ENCODE results near the gene STMN3. TPM values are rescaled to one million over a fixed set of nuclear protein-coding genes. Genes with fewer than 3 reads are reported as not detected.

STMN3 gene
- 10 to 100 TPM in 1 of 2 donors, 1 to 10 TPM in 1; 8.4 to 16.5 TPM for total RNA-seq
- 15.1 TPM for polyA plus RNA-seq (ENCODE audit: insufficient read depth, low read depth, low replicate concordance)
- long read RNA-seq, donor 1, transcript STMN3-201 (5 exons, 2,255 nt): major isoform, 12 of 12 reads
- long read RNA-seq, donor 1, partial matches to known transcripts: 0 of 12 reads
- long read RNA-seq, donor 1, other reads (novel, unspliced or antisense): 0 of 12 reads
- long read RNA-seq, donor 2, partial matches to known transcripts: 0 of 4 reads
- long read RNA-seq, donor 2, other reads (novel, unspliced or antisense): 0 of 4 reads

DNA sequence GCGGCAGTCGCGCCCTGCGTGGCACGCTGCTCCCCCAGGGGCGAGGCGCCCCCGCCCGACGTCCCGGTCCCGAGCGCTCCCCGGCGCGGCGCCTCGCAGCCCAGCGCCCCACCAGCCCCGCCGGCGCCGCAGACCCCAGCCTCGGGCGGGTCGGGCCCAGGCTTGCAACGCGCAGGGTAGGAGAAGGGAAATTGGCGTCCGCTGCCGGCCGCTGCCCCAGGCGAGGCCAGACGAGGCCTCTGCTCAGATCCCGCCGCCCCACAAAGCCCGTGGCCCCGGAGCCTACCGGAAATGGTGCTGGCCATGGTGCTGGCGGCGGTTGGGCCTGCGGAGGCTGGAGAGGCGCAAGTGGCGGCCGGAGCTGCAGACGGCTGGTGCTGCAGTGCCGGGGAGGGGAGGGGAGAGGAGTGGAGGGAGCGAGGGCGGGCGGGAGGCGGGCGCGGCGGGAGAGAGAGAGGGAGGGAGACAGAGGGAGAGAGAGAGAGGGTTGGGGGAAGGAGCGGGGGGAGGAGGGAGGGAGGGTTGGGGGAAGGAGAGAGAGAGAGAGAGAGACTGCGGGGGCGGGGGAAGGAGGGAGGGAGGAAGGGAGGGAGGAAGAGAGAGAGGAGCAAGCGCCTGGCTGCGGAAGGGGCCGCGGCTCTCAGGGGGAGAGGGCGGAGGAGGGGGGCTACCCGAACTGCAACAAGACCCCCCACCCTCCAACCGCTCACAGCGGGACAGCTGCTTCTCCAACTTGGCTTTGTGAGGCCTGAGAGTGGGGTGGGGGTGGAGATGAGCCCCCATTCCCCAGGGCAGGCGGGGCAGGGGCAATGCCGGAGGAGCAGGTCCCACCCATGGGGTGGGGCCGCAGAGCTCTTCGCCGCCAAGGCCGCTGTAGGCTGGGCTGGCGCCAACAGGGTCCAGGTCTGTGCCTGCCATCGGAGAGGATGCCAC is at the start of gene STMN3:
Gene STMN3 (minus strand): TSS at position 384 of the 933 bp plus-strand sequence. CDS start 79 bp downstream, at position 305.
- Histone ChIP-seq H3K27ac (peak within 1 kb of the TSS in 1 of 2 donors; percentile 53), H3K36me3 (ENCODE audit: low read depth, missing control alignments) (no peaks in the 10 kb centered on the region), H3K9me3 (no peaks in the 10 kb centered on the region), H3K27me3 (no peaks in the 10 kb centered on the region), H3K4me1 (peaks cover 21% of the 10 kb centered on the region), H3K4me3 (peak within 1 kb of the TSS; percentile 58 to 69)
- no peak for TF ChIP-seq POLR2A (IDR thresholded peaks at IDR 0.05)
- TF ChIP-seq, protein P1, sequence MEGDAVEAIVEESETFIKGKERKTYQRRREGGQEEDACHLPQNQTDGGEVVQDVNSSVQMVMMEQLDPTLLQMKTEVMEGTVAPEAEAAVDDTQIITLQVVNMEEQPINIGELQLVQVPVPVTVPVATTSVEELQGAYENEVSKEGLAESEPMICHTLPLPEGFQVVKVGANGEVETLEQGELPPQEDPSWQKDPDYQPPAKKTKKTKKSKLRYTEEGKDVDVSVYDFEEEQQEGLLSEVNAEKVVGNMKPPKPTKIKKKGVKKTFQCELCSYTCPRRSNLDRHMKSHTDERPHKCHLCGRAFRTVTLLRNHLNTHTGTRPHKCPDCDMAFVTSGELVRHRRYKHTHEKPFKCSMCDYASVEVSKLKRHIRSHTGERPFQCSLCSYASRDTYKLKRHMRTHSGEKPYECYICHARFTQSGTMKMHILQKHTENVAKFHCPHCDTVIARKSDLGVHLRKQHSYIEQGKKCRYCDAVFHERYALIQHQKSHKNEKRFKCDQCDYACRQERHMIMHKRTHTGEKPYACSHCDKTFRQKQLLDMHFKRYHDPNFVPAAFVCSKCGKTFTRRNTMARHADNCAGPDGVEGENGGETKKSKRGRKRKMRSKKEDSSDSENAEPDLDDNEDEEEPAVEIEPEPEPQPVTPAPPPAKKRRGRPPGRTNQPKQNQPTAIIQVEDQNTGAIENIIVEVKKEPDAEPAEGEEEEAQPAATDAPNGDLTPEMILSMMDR (IDR thresholded peaks at IDR 0.05): no peak
- intact Hi-C loops (cut with DNase I; ENCODE audit: low total_unique reads): no loop called here
- DNase-seq: peak; percentile 87
- WGBS, 2 donors: 0 to 1% methylated on average over 13 to 14 of the region's 73 CpGs

DNA sequence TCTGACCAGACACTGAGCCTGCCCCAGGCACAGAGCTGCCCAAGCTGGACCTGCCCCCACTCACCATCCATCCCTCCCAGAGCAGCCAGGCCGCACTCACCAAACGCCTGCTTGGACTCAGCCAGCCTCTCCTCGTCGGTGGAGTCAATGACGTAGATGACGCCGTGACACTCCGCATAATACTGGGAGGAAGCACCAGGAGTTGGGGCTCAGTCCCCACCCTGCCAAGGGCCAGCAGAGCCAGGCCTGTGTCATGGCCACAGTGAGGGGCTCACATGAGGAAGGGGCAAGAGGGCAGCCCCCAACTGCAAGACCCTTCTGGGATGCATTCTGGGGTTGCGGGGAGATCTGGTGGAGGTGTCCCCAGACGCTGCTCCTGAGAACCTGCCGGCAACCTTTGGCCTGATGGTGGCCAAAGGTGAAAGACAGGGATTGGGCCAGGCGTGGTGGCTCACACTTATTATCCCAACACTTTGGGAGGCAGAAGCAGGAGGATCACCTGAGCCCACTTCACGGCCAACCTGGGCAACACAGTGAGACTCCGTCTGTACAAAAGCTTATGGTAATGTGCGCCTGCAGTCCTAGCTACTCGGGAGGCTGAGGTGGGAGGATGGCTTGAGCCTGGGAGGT is 48.9 kb upstream of the STMN3 start:
- no peak overlapping the region for H3K4me3 ChIP-seq
- H3K27ac ChIP-seq: no peak overlapping the region
- H3K36me3 ChIP-seq (ENCODE audit: low read depth, missing control alignments): no peaks in the 10 kb centered on the region
- 92 to 97% methylated on average over 6 to 16 of the region's 16 CpGs for WGBS, 2 donors
- intact Hi-C loops (cut with DNase I; ENCODE audit: low total_unique reads): no loop called here
- peaks cover 29% of the 10 kb centered on the region for H3K4me1 ChIP-seq
- no peaks in the 10 kb centered on the region for H3K27me3 ChIP-seq
- H3K9me3 ChIP-seq: no peaks in the 10 kb centered on the region
- DNase-seq: no peak
- no peak for TF ChIP-seq POLR2A (IDR thresholded peaks at IDR 0.05)
- TF ChIP-seq, protein P1 (IDR thresholded peaks at IDR 0.05): no peak

DNA sequence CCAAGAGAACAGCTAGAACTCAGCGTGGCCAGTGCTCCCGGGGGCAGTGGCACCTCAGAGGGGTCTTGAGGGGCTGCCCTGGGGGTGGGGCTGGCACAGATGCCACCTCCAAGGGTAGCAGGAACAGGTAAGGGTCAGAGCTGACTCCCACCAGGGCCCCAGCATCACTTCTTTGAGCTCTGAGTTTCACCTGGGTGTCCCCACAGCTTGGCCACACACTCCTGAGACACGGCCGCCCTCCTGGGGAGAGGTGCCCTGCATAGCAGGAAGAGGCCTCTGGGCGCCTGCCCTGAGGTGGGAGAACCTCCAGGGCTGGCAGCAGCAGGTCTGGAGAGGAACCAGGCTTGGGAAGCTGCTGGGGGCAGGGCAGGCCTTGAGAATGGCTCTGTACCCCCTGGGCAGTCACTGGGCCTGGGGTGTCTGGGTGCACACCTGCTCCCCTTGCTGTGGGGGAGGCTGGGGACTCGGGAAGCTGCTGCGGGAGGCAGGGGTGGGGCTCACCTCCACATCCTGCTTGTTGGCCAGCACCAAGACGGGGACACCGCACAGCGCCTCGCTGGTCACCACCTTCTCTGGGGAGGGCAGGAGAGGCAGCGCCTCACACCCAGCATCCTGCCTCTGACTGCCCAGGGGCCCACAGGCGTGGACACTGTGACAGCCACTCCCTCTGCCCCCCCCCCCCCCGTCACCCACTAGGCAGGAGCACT is 48.3 kb upstream of the STMN3 start:
- WGBS, 2 donors: 85% methylated on average over 11 of the region's 14 CpGs; no CpG with 5 or more reads in 1 of the 2 donors
- intact Hi-C loops (cut with DNase I; ENCODE audit: low total_unique reads): no loop called here
- H3K36me3 ChIP-seq (ENCODE audit: low read depth, missing control alignments): no peaks in the 10 kb centered on the region

DNA sequence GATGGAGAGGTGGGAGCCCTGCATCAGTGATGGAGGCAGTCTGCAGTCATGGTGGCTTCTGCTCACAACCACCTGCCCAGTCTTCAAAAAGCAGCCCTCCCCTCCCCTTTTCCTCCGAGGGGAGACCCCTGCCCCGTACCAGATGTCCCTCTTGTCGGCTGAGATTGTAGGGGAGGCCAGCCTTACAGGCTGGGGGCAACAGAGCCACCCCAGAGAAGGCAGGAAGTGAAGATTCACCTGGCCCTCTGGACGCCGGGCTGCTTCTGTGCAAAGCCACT is 47.8 kb upstream of the STMN3 start:
- H3K27me3 ChIP-seq: no peaks in the 10 kb centered on the region
- TF ChIP-seq POLR2A (IDR thresholded peaks at IDR 0.05): no peak
- TF ChIP-seq, protein P1 (IDR thresholded peaks at IDR 0.05): no peak
- H3K27ac ChIP-seq: no peak overlapping the region
- H3K36me3 ChIP-seq (ENCODE audit: low read depth, missing control alignments): no peaks in the 10 kb centered on the region
- peaks cover 19% of the 10 kb centered on the region for H3K4me1 ChIP-seq
- WGBS, 2 donors: 89 to 90% methylated on average over 3 to 5 of the region's 5 CpGs
- intact Hi-C loops (cut with DNase I; ENCODE audit: low total_unique reads): no loop called here
- H3K9me3 ChIP-seq: no peaks in the 10 kb centered on the region
- DNase-seq: no peak
- H3K4me3 ChIP-seq: no peak overlapping the region

More for the DNA sequence above, 48.3 kb upstream of the STMN3 start:
- H3K4me3 ChIP-seq: no peak overlapping the region
- DNase-seq: no peak
- peaks cover 24% of the 10 kb centered on the region for H3K4me1 ChIP-seq
- H3K27ac ChIP-seq: no peak overlapping the region
- TF ChIP-seq, protein P1 (IDR thresholded peaks at IDR 0.05): no peak
- TF ChIP-seq POLR2A (IDR thresholded peaks at IDR 0.05): no peak
- no peaks in the 10 kb centered on the region for H3K27me3 ChIP-seq
- no peaks in the 10 kb centered on the region for H3K9me3 ChIP-seq

All from testis (tissue), 5 donors.